Endothelial cell of umbilical vein (primary cell): ENCODE results near the gene EPB41L4B. TPM values are rescaled to one million over a fixed set of nuclear protein-coding genes. Genes with fewer than 3 reads are reported as not detected.

Experiments
- BruUV-seq: library from RNA; stranded (reverse); fragments of 400-500 nt; replicated peaks from 2 replicates; lab custom pipeline; 2021; lab: Mats Ljungman, UMichigan
- CTCF ChIA-PET: fragments of 300-600, 350-600 bp; sonication (Branson Sonifier 250); formaldehyde crosslinking; loops from one replicate; lab custom pipeline; 2021; ENCODE audit warnings: antibody characterized with exemption, inconsistent platforms; lab: Charles Lee
- POLR2A ChIA-PET: fragments of 300-600, 350-600 bp; sonication (Branson Sonifier 250); formaldehyde crosslinking; loops from one replicate; lab custom pipeline; 2021; ENCODE audit warnings: antibody characterized with exemption, inconsistent platforms; lab: Charles Lee
- DNase-seq: peaks from one replicate; pipeline ENCODE4 v3.0.0-alpha.2; 2011; ENCODE audit warnings: low read depth, low spot score
- FAIRE-seq: peaks from 2 replicates; lab custom pipeline; 2011; peaks lifted over from hg19 to GRCh38; lab: Jason Lieb, UNC
- H2AFZ ChIP-seq: 2 replicates; pipeline ENCODE4 v1.6.0; 2012; ENCODE audit warnings: low read depth, low read length, control low read depth, inconsistent platforms
- H3K27ac ChIP-seq: 2 replicates; pipeline ENCODE4 v1.5.1; 2011; ENCODE audit warnings: low read depth, mild to moderate bottlenecking, control low read depth, low read length, moderate library complexity; ENCODE audit not compliant: insufficient read depth
- H3K27me3 ChIP-seq, 2 experiments: 2 replicates each; pipeline versions ENCODE4 v1.6.0 to v1.6.1; 2011; ENCODE audit warnings: low read length in 2 of 2, mixed read lengths in 1 of 2; ENCODE audit not compliant: control insufficient read depth in 2 of 2, insufficient read depth in 2 of 2
- H3K36me3 ChIP-seq, 2 experiments: 2 replicates in 1 of 2; 3 replicates in 1 of 2; pipeline ENCODE4 v1.5.1; 2011; ENCODE audit warnings: low read length in 2 of 2, mild to moderate bottlenecking in 1 of 2, moderate library complexity in 1 of 2; ENCODE audit not compliant: control insufficient read depth in 2 of 2, insufficient read depth in 2 of 2; ENCODE audit errors: extremely low read depth in 1 of 2
- H3K4me1 ChIP-seq: 3 replicates; pipeline ENCODE4 v1.5.1; 2011; ENCODE audit warnings: mild to moderate bottlenecking, low read length; ENCODE audit not compliant: control insufficient read depth, insufficient read depth; ENCODE audit errors: extremely low read depth
- H3K4me2 ChIP-seq: 2 replicates; pipeline ENCODE4 v1.6.1; 2011; ENCODE audit warnings: low read length, control low read depth, mixed read lengths; ENCODE audit not compliant: insufficient read depth
- H3K4me3 ChIP-seq, 3 experiments: fragments of 200-600 bp in 1 of 3; sonication (generic), shearing (Covaris generic) in 1 of 3; replicated peaks in 1 of 3; 2 replicates each; pipeline ENCODE4 v1.5.1; 2011 to 2016; ENCODE audit warnings: control low read depth in 3 of 3, low read length in 3 of 3, mild to moderate bottlenecking in 2 of 3, inconsistent platforms in 1 of 3, low read depth in 1 of 3, moderate library complexity in 1 of 3; ENCODE audit not compliant: insufficient read depth in 1 of 3
- H3K79me2 ChIP-seq: 2 replicates; pipeline ENCODE4 v1.6.0; 2012; ENCODE audit warnings: low read length, inconsistent platforms; ENCODE audit not compliant: control insufficient read depth, insufficient read depth
- H3K9ac ChIP-seq: replicated peaks from 2 replicates; pipeline ENCODE3; 2011; ENCODE audit warnings: low read length, control low read depth; ENCODE audit not compliant: insufficient read depth; ENCODE audit errors: extremely low read depth
- H3K9me1 ChIP-seq: replicated peaks from 3 replicates; pipeline ENCODE4 v1.6.0; 2011; ENCODE audit warnings: mild to moderate bottlenecking, low read length; ENCODE audit not compliant: control insufficient read depth, insufficient read depth; ENCODE audit errors: extremely low read depth
- H3K9me3 ChIP-seq: replicated peaks from 2 replicates; pipeline ENCODE4 v1.5.1; 2012; ENCODE audit warnings: low read length, inconsistent platforms; ENCODE audit not compliant: control insufficient read depth, insufficient read depth
- H4K20me1 ChIP-seq: replicated peaks from 2 replicates; pipeline ENCODE3; 2011; ENCODE audit warnings: mild to moderate bottlenecking, low read length; ENCODE audit not compliant: control insufficient read depth, insufficient read depth; ENCODE audit errors: extremely low read depth
- EZH2 ChIP-seq: IDR thresholded peaks from 2 replicates; pipeline ENCODE4 v1.6.1; 2012; ENCODE audit warnings: borderline replicate concordance, low read depth, mild to moderate bottlenecking, moderate library complexity, low read length, inconsistent platforms; ENCODE audit not compliant: severe bottlenecking
- FOS ChIP-seq: IDR thresholded peaks from 2 replicates; pipeline ENCODE4 v1.6.1; 2011; ENCODE audit warnings: mild to moderate bottlenecking, low read length, moderate library complexity, borderline replicate concordance; ENCODE audit not compliant: insufficient read depth
- GATA2 ChIP-seq: IDR thresholded peaks from 2 replicates; pipeline ENCODE4 v1.7.0; 2011; ENCODE audit warnings: low read depth, mild to moderate bottlenecking, moderate library complexity, mixed read lengths, low read length; ENCODE audit not compliant: insufficient read length, insufficient read depth
- JUN ChIP-seq: IDR thresholded peaks from 2 replicates; pipeline ENCODE4 v1.6.1; 2011; ENCODE audit warnings: borderline replicate concordance, low read depth; ENCODE audit not compliant: insufficient read length, insufficient read depth
- MYC ChIP-seq: IDR thresholded peaks from one replicate; pipeline ENCODE4 v1.6.1; 2011; ENCODE audit warnings: mild to moderate bottlenecking, low read depth, low read length
- POLR2A ChIP-seq: IDR thresholded peaks from 2 replicates; pipeline ENCODE4 v1.6.1; 2012; ENCODE audit warnings: low read depth, mild to moderate bottlenecking, control low read depth, low read length
- POLR2AphosphoS5 ChIP-seq: IDR thresholded peaks from 2 replicates; pipeline ENCODE4 v1.6.1; 2012; ENCODE audit warnings: low read depth, mild to moderate bottlenecking, control low read depth, low read length, moderate library complexity; ENCODE audit not compliant: insufficient read depth
- dilution Hi-C: fragments of 300-500 bp; cut with MboI; formaldehyde crosslinking; loops from one replicate; pipeline ENCODE4 v1.15.0; 2019; ENCODE audit warnings: low sequenced_read_pairs; ENCODE audit not compliant: extremely low pct_ligation_motif_present
- intact Hi-C: fragments of 100-400 bp; cut with micrococcal nuclease; formaldehyde crosslinking; loops from one replicate; pipeline ENCODE4 v1.10.0; 2022
- polyA plus RNA-seq, 4 experiments: library from polyadenylated mRNA; depleted of rRNA in 3 of 4; stranded (reverse) in 3 of 4; unstranded in 1 of 4; fragments of >200 nt; gene quantifications; 2 replicates each; pipeline versions ENCODE4 v1.2.1 to v1.2.3, GENCODE V29; 2011 to 2012; ENCODE audit warnings: missing spikeins in 1 of 4
- total RNA-seq: library from RNA; stranded (reverse); gene quantifications from 2 replicates; pipeline ENCODE4 v1.2.3, GENCODE V29; 2021
- TF ChIP-seq, protein P1 (sequence below), 2 donors: IDR thresholded peaks; 1 replicate in 1 of 2; 2 replicates in 1 of 2; pipeline ENCODE4 v1.5.1; 2011; ENCODE audit warnings: low read length in 2 of 2, mild to moderate bottlenecking in 2 of 2, moderate library complexity in 2 of 2, control low read depth in 1 of 2, inconsistent platforms in 1 of 2, low read depth in 1 of 2; ENCODE audit not compliant: insufficient read depth in 1 of 2; ENCODE audit errors: extremely low read depth in 1 of 2
- TF ChIP-seq, protein P2 (sequence below): IDR thresholded peaks from 2 replicates; pipeline ENCODE4 v1.6.1; 2011; ENCODE audit not compliant: insufficient read depth, insufficient read length

EPB41L4B gene
- total and polyA plus RNA-seq, 2 donors (not counting 3 experiments of a cell fraction or from before 2014, with no cell fraction given): 0.10 to 0.15 TPM

DNA sequence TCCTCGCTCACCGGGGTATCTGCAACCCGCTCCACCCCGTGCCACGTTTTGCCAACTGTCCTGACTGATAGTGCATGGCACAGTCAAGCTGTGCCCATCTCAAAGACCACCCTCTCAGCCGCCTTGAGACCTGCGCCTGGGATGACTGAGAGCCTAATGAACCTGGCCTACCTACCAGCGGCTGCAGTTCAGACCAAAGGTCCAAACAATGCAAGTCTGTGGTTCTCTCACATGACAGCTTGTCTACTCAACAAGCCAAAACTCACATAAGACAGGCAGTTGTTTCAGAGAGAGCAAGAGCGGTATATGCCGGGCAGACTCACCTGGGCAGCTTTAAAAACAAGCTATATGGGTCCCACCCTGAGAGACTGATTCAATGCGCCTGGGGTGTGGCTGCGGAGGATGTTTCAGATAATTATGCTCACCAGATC is 70.5 kb downstream of the EPB41L4B start:
- no peak for DNase-seq
- Histone ChIP-seq H3K4me1 (peaks cover 18% of the 10 kb centered on the region), H3K9me3 (no peaks in the 10 kb centered on the region), H3K9me1 (no peaks in the 10 kb centered on the region), H3K9ac (no peak overlapping the region), H3K4me2 (no peak overlapping the region), H3K27ac (no peak overlapping the region), H3K27me3 (no peaks in the 10 kb centered on the region), H3K4me3 (no peak overlapping the region), H2AFZ (peak overlapping the region; percentile 76), H3K36me3 (no peaks in the 10 kb centered on the region), H3K79me2 (no peaks in the 10 kb centered on the region), H4K20me1 (no peaks in the 10 kb centered on the region)
- FAIRE-seq: no peak
- BruUV-seq: no TSS peak
- dilution Hi-C loops (no loop called here), intact Hi-C loops (loop anchor here (5.0 kb wide), 1 partner anchor 68 kb away; no protein-coding TSS in a partner anchor)
- ChIA-PET CTCF (interaction anchor here (0.6 to 0.8 kb wide), 2 partner anchors 16 to 299 kb away, joined by 3 to 4 read pairs; no protein-coding TSS in a partner anchor), POLR2A (no interaction called here)
- TF ChIP-seq FOS: no peak
- TF ChIP-seq, protein P1, sequence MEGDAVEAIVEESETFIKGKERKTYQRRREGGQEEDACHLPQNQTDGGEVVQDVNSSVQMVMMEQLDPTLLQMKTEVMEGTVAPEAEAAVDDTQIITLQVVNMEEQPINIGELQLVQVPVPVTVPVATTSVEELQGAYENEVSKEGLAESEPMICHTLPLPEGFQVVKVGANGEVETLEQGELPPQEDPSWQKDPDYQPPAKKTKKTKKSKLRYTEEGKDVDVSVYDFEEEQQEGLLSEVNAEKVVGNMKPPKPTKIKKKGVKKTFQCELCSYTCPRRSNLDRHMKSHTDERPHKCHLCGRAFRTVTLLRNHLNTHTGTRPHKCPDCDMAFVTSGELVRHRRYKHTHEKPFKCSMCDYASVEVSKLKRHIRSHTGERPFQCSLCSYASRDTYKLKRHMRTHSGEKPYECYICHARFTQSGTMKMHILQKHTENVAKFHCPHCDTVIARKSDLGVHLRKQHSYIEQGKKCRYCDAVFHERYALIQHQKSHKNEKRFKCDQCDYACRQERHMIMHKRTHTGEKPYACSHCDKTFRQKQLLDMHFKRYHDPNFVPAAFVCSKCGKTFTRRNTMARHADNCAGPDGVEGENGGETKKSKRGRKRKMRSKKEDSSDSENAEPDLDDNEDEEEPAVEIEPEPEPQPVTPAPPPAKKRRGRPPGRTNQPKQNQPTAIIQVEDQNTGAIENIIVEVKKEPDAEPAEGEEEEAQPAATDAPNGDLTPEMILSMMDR (IDR thresholded peaks at IDR 0.05; ENCODE audit: extremely low read depth in 1 of 2, insufficient read depth in 1 of 2, low read depth in 1 of 2, low read length in 2 of 2): no peak
- TF ChIP-seq JUN: no peak
- no peak for TF ChIP-seq EZH2
- TF ChIP-seq, protein P2, sequence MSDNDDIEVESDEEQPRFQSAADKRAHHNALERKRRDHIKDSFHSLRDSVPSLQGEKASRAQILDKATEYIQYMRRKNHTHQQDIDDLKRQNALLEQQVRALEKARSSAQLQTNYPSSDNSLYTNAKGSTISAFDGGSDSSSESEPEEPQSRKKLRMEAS: no peak
- TF ChIP-seq POLR2AphosphoS5: no peak
- TF ChIP-seq GATA2: no peak
- no peak for TF ChIP-seq POLR2A
- no peak for TF ChIP-seq MYC
